A673 (cell line): ENCODE data around the gene TCHP.

ENCODE experiments used
- CTCF ChIP-seq: fragments of 300-800, 200-600 bp; sonication (generic); conservative IDR thresholded peaks from 2 replicates; pipeline ENCODE4 v1.5.1; 2017; ENCODE audit warnings: low read depth, mild to moderate bottlenecking, antibody characterized with exemption, low read length, moderate library complexity, mixed read lengths
- EZH2 ChIP-seq: fragments of 200-600 bp; sonication (generic); IDR thresholded peaks from 2 replicates; pipeline ENCODE4 v1.6.1; 2017; ENCODE audit warnings: borderline replicate concordance, low read depth, mild to moderate bottlenecking, mixed read lengths, antibody characterized with exemption, low read length; ENCODE audit not compliant: poor library complexity, severe bottlenecking

- no peak for TF ChIP-seq CTCF
- TF ChIP-seq EZH2, result no peak
Measured at GRCh38 chr12:109952160-109952858, 52.2 kb downstream of the TCHP start.
